Articular chondrocyte of knee joint (primary cell): Measurements from ENCODE around the gene KCNMB1. TPM values are rescaled to one million over a fixed set of nuclear protein-coding genes. Genes with fewer than 3 reads are reported as not detected.

Source experiments
- total RNA-seq: library from RNA; depleted of rRNA; stranded (reverse); fragments of >200 nt; gene quantifications from 2 replicates; pipeline ENCODE4 v1.2.3, GENCODE V29; 2012

KCNMB1 gene, protein sequence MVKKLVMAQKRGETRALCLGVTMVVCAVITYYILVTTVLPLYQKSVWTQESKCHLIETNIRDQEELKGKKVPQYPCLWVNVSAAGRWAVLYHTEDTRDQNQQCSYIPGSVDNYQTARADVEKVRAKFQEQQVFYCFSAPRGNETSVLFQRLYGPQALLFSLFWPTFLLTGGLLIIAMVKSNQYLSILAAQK
- total RNA-seq, result under 0.01 TPM in 2 replicates

DNA sequence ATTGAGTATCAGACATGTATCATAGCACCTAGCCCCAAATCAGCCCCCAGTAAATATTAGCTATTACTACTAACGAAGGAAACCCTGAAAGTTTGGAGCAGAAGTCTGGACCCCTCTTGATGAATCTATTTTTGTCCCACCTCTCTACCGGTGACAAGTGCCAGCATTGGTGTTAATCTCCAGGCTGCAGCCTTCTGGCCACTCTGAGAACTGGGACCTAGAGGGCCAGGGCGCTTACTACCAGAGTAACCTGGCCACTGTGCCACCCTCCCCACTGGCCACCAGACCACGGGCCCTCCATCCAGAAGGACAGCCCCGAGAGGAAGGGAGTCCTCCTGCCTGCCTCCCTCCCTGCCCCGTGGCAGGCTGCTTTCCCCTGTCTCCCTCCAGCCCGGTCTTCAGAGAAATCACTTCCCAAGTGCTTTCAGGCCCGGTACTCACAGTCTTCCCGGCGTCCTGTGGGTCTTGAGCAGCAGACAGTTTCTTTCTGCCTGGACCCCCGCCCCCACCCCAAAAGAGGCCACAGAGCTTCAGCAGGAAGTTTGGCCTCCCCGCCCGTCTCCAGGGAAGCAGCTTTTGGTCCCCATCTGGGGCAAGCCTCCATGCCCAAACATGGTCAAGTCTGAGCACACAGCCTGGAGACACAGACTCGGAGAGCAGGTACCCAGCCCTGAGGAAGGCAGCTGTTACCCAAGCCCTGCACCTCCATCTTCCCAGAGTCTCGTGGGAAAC is at the start of gene KCNMB1:
TSS of gene KCNMB1 (minus strand) at position 550 of the 732 bp plus-strand sequence. CDS start 3,920 bp downstream, outside the sequence.

Other genes starting within 250 kb of the KCNMB1 start
- not detected in 2 replicates for gene C5orf58, start 156.4 kb downstream of the KCNMB1 start, total RNA-seq
- not detected in 2 replicates for gene LCP2, start 91.6 kb downstream of the KCNMB1 start, total RNA-seq
- not detected in 2 replicates for gene KCNIP1, start 114.7 kb upstream of the KCNMB1 start, total RNA-seq